Measurements from ENCODE around the gene YIPF4. TPM values are rescaled to one million over a fixed set of nuclear protein-coding genes. Genes with fewer than 3 reads are reported as not detected.
"Not testable (repeated sequence)": the region's sequence is repeated elsewhere in the genome, so short reads cannot be mapped to it uniquely, and the experiment has no call there.

The YIPF4 gene
- polyA plus RNA-seq, 1 donor (not counting 4 experiments of a cell fraction or from before 2014, with no cell fraction given), result 22.7 TPM

DNA sequence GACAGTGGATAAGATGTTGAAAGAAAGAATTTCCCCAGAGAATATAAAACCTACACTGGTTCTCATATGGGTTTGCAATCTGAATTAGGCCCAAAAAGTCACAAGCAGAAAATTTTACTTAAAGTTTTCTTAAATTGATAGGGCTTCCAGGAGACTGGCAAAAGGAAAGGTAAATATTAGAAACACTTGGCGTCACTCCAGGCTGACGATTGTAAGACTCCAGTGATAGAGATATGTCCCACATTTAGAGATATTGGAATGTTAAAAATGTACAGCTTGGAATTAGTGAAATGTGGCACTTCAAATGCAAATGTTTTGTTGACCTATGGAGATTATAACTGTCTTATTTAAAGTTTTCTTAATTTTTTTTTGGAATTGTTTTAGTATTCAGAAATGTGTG lies 14.0 kb downstream of the YIPF4 start:
- TF ChIP-seq, protein P1, sequence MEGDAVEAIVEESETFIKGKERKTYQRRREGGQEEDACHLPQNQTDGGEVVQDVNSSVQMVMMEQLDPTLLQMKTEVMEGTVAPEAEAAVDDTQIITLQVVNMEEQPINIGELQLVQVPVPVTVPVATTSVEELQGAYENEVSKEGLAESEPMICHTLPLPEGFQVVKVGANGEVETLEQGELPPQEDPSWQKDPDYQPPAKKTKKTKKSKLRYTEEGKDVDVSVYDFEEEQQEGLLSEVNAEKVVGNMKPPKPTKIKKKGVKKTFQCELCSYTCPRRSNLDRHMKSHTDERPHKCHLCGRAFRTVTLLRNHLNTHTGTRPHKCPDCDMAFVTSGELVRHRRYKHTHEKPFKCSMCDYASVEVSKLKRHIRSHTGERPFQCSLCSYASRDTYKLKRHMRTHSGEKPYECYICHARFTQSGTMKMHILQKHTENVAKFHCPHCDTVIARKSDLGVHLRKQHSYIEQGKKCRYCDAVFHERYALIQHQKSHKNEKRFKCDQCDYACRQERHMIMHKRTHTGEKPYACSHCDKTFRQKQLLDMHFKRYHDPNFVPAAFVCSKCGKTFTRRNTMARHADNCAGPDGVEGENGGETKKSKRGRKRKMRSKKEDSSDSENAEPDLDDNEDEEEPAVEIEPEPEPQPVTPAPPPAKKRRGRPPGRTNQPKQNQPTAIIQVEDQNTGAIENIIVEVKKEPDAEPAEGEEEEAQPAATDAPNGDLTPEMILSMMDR (optimal IDR thresholded peaks at IDR 0.05 in 1 of 3, IDR thresholded peaks at IDR 0.05 in 1 of 3, conservative IDR thresholded peaks at IDR 0.05 in 1 of 3; ENCODE audit: extremely low read depth in 1 of 3, insufficient read depth in 2 of 3, low read length in 3 of 3), result no peak
- no peak for TF ChIP-seq EZH2 (IDR thresholded peaks at IDR 0.05; ENCODE audit: low read length)
- FAIRE-seq (no peak), DNase-seq (ENCODE audit: low read depth, low spot score) (no peak)
- H3K4me1 ChIP-seq (ENCODE audit: control insufficient read depth, extremely low read depth, insufficient read depth, low read length), result peaks cover 21% of the 10 kb centered on the region
- H3K4me2 ChIP-seq (ENCODE audit: control insufficient read depth, extremely low read depth, insufficient read depth, low read depth, low read length), result no peak overlapping the region
- H3K9me1 ChIP-seq (ENCODE audit: control insufficient read depth, extremely low read depth, insufficient read depth, low read length), result no peaks in the 10 kb centered on the region
- H3K27ac ChIP-seq (ENCODE audit: control insufficient read depth, insufficient read depth, low read length), result no peak overlapping the region
- no peak overlapping the region for H2AFZ ChIP-seq (ENCODE audit: control insufficient read depth, low read length)
- peaks cover 21% of the 10 kb centered on the region for H3K79me2 ChIP-seq (ENCODE audit: control insufficient read depth, insufficient read depth, low read length)
- H3K27me3 ChIP-seq (ENCODE audit: control insufficient read depth, extremely low read depth, insufficient read depth, low read length), result no peaks in the 10 kb centered on the region
- peaks cover 0 to 3% of the 10 kb centered on the region in 2 experiments for H3K36me3 ChIP-seq (ENCODE audit: control insufficient read depth in 2 of 2, extremely low read depth in 1 of 2, insufficient read depth in 2 of 2, low read length in 2 of 2)
- H3K9me3 ChIP-seq (ENCODE audit: control insufficient read depth, low read depth, low read length), result no peaks in the 10 kb centered on the region
- H3K9ac ChIP-seq (ENCODE audit: control insufficient read depth, extremely low read depth, insufficient read depth, low read length), result no peak overlapping the region
- dilution Hi-C loops (cut with MboI; ENCODE audit: extremely low pct_ligation_motif_present, low sequenced_read_pairs), result no loop called here
- no peak overlapping the region for H3K4me3 ChIP-seq (ENCODE audit: control insufficient read depth in 2 of 3, extremely low read depth in 1 of 3, insufficient read depth in 2 of 3, low read depth in 1 of 3, low read length in 3 of 3)
- no peaks in the 10 kb centered on the region for H4K20me1 ChIP-seq (ENCODE audit: control insufficient read depth, extremely low read depth, insufficient read depth, low read length)

DNA sequence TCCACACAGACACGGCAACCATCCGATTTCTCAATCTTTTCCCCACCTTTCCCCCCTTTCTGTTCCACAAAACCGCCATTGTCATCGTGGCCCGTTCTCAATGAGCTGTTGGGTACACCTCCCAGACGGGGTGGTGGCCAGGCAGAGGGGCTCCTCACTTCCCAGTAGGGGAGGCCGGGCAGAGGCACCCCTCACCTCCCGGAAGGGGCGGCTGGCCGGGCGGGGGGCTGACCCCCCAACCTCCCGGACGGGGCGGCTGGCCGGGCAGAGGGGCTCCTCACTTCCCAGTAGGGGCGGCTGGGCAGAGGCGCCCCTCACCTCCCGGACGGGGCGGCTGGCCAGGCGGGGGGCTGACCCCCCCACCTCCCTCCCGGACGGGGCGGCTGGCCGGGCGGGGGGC lies 15.8 kb downstream of the YIPF4 start:
- H3K4me2 ChIP-seq (ENCODE audit: control insufficient read depth, extremely low read depth, insufficient read depth, low read depth, low read length); DNase-seq (ENCODE audit: low read depth, low spot score); H3K9ac ChIP-seq (ENCODE audit: control insufficient read depth, extremely low read depth, insufficient read depth, low read length); dilution Hi-C loops (cut with MboI; ENCODE audit: extremely low pct_ligation_motif_present, low sequenced_read_pairs); H3K79me2 ChIP-seq (ENCODE audit: control insufficient read depth, insufficient read depth, low read length); H4K20me1 ChIP-seq (ENCODE audit: control insufficient read depth, extremely low read depth, insufficient read depth, low read length); H3K4me3 ChIP-seq (ENCODE audit: control insufficient read depth in 2 of 3, extremely low read depth in 1 of 3, insufficient read depth in 2 of 3, low read depth in 1 of 3, low read length in 3 of 3); H3K9me3 ChIP-seq (ENCODE audit: control insufficient read depth, low read depth, low read length); H3K9me1 ChIP-seq (ENCODE audit: control insufficient read depth, extremely low read depth, insufficient read depth, low read length); H3K27me3 ChIP-seq (ENCODE audit: control insufficient read depth, extremely low read depth, insufficient read depth, low read length); H3K27ac ChIP-seq (ENCODE audit: control insufficient read depth, insufficient read depth, low read length); FAIRE-seq; H2AFZ ChIP-seq (ENCODE audit: control insufficient read depth, low read length); H3K36me3 ChIP-seq (ENCODE audit: control insufficient read depth in 2 of 2, extremely low read depth in 1 of 2, insufficient read depth in 2 of 2, low read length in 2 of 2): not testable (repeated sequence)
- H3K4me1 ChIP-seq (ENCODE audit: control insufficient read depth, extremely low read depth, insufficient read depth, low read length), result peaks cover 15% of the 10 kb centered on the region

DNA sequence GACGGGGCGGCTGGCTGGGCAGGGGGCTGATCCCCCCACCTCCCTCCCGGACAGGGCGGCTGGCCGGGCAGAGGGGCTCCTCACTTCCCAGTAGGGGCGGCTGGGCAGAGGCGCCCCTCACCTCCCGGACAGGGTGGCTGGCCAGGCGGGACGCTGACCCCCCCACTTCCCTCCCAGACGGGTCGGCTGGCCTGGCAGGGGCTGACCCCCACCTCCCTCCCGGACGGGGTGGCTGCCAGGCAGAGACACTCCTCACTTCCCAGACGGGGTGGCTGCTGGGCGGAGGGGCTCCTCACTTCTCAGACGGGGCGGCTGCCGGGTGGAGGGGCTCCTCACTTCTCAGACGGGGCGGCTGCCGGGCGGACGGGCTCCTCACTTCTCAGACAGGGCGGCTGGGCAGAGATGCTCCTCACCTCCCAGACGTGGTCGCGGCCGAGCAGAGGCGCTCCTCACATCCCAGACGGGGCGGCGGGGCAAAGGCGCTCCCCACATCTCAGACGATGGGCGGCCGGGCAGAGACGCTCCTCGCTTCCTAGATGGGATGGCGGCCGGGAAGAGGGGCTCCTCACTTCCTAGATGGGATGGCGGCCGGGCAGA lies 16.4 kb downstream of the YIPF4 start:
- H2AFZ ChIP-seq (ENCODE audit: control insufficient read depth, low read length); H3K9me3 ChIP-seq (ENCODE audit: control insufficient read depth, low read depth, low read length); H3K4me3 ChIP-seq (ENCODE audit: control insufficient read depth in 2 of 3, extremely low read depth in 1 of 3, insufficient read depth in 2 of 3, low read depth in 1 of 3, low read length in 3 of 3); H3K9me1 ChIP-seq (ENCODE audit: control insufficient read depth, extremely low read depth, insufficient read depth, low read length); H3K4me2 ChIP-seq (ENCODE audit: control insufficient read depth, extremely low read depth, insufficient read depth, low read depth, low read length); DNase-seq (ENCODE audit: low read depth, low spot score); H4K20me1 ChIP-seq (ENCODE audit: control insufficient read depth, extremely low read depth, insufficient read depth, low read length); H3K79me2 ChIP-seq (ENCODE audit: control insufficient read depth, insufficient read depth, low read length); H3K36me3 ChIP-seq (ENCODE audit: control insufficient read depth in 2 of 2, extremely low read depth in 1 of 2, insufficient read depth in 2 of 2, low read length in 2 of 2); H3K27ac ChIP-seq (ENCODE audit: control insufficient read depth, insufficient read depth, low read length); H3K9ac ChIP-seq (ENCODE audit: control insufficient read depth, extremely low read depth, insufficient read depth, low read length); H3K27me3 ChIP-seq (ENCODE audit: control insufficient read depth, extremely low read depth, insufficient read depth, low read length); FAIRE-seq; dilution Hi-C loops (cut with MboI; ENCODE audit: extremely low pct_ligation_motif_present, low sequenced_read_pairs): not testable (repeated sequence)
- peaks cover 11% of the 10 kb centered on the region for H3K4me1 ChIP-seq (ENCODE audit: control insufficient read depth, extremely low read depth, insufficient read depth, low read length)

All from keratinocyte (primary cell).